Stimulated activated CD8-positive, alpha-beta memory T cell treated with anti-CD3 and anti-CD28 coated beads, Interleukin-15, amount 100 ng/mL, for 1 hour (primary cell): ENCODE data around the gene DPH7.
A peak's percentile ranks its signal among the peaks of the same experiment; 100 is the strongest.
"Not testable (repeated sequence)": the region's sequence is repeated elsewhere in the genome, so short reads cannot be mapped to it uniquely, and the experiment has no call there.

Source experiments
- DNase-seq: peaks from one replicate; pipeline ENCODE4 v3.0.0-alpha.2; 2020; ENCODE audit warnings: low read depth

Gene DPH7

DNA sequence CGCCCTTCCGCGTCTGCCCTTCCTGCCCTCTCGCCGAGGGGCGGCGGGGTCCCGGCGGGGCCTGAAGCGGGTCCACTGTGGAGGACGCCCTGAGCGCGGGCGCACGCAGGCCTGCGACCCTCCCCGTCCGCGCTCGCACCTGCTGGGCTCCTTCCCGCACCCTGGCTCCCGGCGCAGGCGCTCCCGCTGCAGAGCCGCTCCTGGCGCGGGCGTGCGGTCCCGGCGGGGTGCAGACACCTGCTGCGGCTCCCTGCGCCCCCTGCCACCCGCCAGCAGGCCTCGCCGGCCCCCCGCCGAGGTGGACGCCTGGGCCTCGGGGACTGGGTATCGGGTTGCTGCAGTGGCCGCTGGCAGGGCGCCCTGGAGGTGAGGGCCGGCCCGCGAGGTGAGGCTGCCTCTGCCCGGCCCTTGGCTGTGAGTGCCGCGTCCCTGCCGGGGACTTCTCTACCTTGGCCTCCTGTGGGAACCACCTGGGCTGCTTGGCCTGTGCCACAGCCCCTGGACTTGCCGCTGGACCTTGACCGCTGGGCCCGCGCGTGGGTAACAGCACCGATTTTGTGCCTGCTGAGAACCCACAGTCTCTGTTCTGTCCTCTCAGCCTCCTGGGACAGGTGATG, 27.4 kb upstream of the DPH7 start:
- no peak for DNase-seq

GRCh38 chr9:137605121-137606004, 26.6 kb upstream of the DPH7 start, which contains the start of gene ARRDC1:
Gene ARRDC1 (plus strand): TSS chr9:137605686. CDS start chr9:137605718, 32 bp downstream.
- peak; percentile 83 for DNase-seq

GRCh38 chr9:137604345-137605086, 25.8 kb upstream of the DPH7 start:
- no peak for DNase-seq

DNA sequence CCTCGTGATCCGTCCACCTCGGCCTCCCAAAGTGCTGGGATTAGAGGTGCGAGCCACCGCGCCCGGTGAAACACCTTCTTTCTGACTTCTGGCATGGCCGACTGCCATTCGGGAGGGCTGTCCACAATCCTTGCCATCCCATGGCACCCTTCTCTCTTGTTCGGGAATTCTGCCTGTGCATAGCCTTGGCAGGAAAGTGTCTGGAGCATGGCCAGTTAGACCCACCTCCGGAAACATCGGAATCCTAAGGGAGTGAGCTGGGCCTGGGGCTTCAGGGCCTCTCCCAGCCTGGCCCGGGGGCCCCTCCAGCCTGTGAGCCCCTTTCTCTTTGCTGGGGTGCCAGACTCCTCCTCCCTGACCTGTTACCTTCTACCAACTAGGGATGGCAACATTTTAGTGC, 25.2 kb upstream of the DPH7 start:
- DNase-seq = no peak

GRCh38 chr9:137602661-137603060, 23.9 kb upstream of the DPH7 start:
- DNase-seq = no peak

GRCh38 chr9:137598943-137599342, 20.2 kb upstream of the DPH7 start:
- DNase-seq = no peak

DNA sequence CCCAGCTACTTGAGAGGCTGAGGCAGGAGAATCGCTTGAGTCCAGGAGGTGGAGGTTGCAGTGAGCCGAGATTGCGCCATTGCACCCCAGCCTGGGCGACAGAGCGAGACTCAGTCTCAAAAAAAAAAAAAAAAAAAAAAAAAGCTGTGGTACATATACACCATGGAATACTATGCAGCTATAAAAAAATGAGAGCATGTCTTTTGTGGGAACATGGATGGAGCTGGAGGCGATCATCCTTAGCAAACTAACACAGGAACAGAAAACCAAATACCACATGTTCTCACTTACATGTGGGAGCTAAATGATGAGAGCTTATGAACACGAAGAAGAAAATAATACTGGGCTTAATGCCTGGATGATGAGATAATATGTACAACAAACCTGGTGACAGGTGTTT, 17.9 kb upstream of the DPH7 start:
- DNase-seq = not testable (repeated sequence)

DNA sequence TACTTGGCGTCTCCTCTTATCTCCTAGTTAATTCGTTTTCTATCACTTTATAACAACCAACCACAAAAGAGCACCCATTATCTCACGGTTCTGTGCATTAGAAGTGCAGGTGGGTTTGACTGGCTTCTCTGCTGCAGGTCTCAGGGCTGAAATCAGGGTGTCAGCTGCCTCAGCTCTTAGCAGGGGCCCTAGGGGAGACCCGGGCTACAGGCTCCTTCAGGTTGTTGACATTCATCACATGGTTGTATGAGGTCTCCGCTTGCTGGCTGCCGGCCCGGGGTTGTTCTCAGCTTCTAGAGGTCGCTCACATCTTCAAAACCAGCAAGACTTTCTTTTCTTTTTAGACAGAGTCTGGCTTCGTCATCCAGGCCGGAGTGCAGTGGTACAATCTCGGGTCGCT, 14.5 kb upstream of the DPH7 start:
- DNase-seq = no peak

- no peak for DNase-seq
These were observed 14.0 kb upstream of the DPH7 start for GRCh38 chr9:137592767-137593166.

GRCh38 chr9:137590469-137591383, 12.0 kb upstream of the DPH7 start, which contains the start of gene ZMYND19:
Gene ZMYND19 (minus strand): TSS chr9:137590512. CDS start chr9:137590263, 249 bp downstream.
- DNase-seq = peak; percentile 76

DNA sequence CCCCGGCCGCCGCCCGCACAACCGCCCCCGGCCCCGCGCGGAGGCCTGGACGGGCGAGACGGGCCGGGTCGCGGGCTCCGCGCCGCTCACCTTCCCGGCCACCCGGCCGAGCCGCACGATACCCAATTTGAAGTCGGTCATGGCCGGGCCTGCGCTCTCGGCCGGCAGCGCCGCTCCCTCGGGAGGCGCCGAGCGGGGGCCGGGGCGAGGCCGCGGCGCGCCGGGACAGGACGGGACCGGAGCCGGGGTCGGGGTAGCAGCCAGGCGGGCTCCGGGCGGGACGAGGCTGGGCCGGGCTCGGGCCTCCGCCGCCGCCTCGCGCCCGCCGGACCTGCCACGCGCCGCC, 11.4 kb upstream of the DPH7 start:
- DNase-seq = no peak

- DNase-seq = no peak
These were observed 10.9 kb upstream of the DPH7 start for GRCh38 chr9:137589441-137590122.

DNA sequence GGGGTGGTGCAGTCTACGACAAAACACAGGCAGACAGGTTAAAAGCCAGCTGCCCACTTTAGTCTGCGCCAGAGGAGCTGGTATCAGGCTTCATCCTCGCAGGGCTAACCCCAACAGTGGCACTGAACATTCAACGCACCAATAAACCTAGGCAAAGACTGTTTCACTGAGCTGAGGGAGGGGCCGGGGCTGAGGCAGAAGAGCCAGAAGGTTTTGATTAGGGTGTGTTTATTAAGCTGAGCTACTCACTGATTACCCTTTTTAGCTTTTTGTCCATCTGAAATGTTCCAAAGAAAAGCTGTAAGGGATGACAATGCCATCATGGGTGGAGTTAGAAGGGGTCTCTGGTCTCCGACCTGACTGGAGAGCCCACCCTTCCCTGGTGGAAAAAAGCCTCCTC, 10.2 kb upstream of the DPH7 start:
- DNase-seq = no peak

DNA sequence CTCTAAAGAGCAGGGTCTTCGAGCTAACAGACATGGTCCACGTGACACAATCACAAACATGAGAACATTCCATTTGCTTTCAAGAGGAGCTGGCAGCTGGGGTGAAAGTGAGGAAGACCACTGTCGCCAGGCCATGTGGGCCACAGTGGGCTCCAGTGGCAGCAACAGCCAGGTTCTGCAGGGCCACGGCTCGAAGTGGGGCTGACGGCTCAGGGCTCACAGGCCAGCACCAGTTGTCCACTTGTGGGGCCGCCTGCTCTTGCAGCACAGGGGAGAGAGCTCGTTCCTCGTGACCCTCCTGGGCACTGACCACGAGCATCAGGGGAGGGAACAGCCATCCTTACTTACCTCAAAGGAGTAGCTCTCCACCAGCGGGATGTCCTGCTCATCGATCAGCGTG, 9.6 kb upstream of the DPH7 start:
- DNase-seq = no peak

GRCh38 chr9:137586854-137587253, 8.1 kb upstream of the DPH7 start:
- DNase-seq = no peak

- no peak for DNase-seq
These were observed 5.2 kb upstream of the DPH7 start for GRCh38 chr9:137583957-137584356.

GRCh38 chr9:137583347-137583746, 4.6 kb upstream of the DPH7 start:
- no peak for DNase-seq

DNA sequence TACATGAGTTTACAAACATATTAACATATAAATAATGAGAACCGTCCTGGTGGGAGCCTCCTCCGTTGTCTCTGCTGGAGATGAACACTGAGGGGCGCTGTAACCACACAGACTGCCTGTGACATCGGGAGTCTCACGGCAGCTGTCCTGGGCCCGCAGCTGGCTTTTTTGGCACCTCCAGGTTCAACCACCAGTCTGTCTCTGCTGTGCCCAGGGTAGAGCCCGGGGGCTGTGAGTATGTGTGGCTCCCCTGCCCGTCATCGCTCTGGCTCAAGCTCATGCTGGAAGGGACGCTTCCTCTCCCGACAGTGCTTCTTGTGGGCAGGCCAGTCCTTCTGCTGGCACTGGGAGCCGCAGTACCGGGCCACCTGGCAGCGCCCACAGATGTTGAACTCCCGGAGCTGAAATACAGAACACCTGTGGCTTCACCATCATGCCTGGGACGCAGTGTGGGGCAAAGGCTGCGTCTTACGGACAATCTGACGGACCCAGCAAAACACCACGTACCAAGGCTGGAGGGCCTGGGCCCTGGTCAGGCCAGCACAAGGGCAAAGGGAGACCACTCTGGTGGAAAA, 3.6 kb upstream of the DPH7 start:
- DNase-seq = no peak

- DNase-seq = no peak
These were observed 2.9 kb upstream of the DPH7 start for GRCh38 chr9:137581361-137582285.

GRCh38 chr9:137580954-137581322, 2.2 kb upstream of the DPH7 start:
- DNase-seq = no peak
